Activated naive CD4-positive, alpha-beta T cell treated with anti-CD3 and anti-CD28 coated beads, Interleukin-2, amount 50 U/mL, for 24 hours (primary cell): ENCODE data around the gene BLCAP.
"Not testable (repeated sequence)": the region's sequence is repeated elsewhere in the genome, so short reads cannot be mapped to it uniquely, and the experiment has no call there.

Source experiments
- H3K27ac Mint-ChIP-seq: one replicate; pipeline ENCODE4 v1.8.0; 2021; ENCODE audit warnings: mild to moderate bottlenecking, mixed read lengths
- H3K27me3 Mint-ChIP-seq: one replicate; pipeline ENCODE4 v1.8.0; 2021; ENCODE audit warnings: mixed read lengths
- H3K36me3 Mint-ChIP-seq: one replicate; pipeline ENCODE4 v1.8.0; 2021; ENCODE audit warnings: mixed read lengths
- H3K4me1 Mint-ChIP-seq: one replicate; pipeline ENCODE4 v1.8.0; 2021; ENCODE audit warnings: mixed read lengths
- H3K4me3 Mint-ChIP-seq: one replicate; pipeline ENCODE4 v1.8.0; 2021; ENCODE audit warnings: mild to moderate bottlenecking, mixed read lengths
- H3K9me3 Mint-ChIP-seq: one replicate; pipeline ENCODE4 v1.8.0; 2021; ENCODE audit warnings: mixed read lengths

Gene BLCAP

DNA sequence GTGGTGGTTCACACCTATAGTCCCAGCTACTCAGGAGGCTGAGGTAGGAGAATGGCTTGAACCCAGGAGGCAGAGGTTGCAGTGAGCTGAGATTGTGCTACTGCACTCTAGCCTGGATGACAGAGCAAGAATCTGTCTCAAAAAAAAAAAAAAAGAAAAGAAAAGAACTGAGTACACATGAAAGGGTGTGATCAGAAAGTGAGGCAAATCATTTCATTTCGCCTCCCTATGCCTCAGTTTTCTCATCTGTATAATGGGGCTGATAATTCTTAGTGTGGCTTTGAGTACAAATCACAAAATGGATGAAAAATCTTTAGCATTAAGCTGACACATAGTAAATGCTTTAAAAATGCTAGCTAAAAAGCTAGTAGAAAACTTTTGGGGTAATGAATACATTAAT, 13.2 kb upstream of the BLCAP start:
- H3K9me3 Mint-ChIP-seq, H3K27ac Mint-ChIP-seq, H3K36me3 Mint-ChIP-seq, H3K4me1 Mint-ChIP-seq, H3K27me3 Mint-ChIP-seq, H3K4me3 Mint-ChIP-seq: not testable (repeated sequence)

DNA sequence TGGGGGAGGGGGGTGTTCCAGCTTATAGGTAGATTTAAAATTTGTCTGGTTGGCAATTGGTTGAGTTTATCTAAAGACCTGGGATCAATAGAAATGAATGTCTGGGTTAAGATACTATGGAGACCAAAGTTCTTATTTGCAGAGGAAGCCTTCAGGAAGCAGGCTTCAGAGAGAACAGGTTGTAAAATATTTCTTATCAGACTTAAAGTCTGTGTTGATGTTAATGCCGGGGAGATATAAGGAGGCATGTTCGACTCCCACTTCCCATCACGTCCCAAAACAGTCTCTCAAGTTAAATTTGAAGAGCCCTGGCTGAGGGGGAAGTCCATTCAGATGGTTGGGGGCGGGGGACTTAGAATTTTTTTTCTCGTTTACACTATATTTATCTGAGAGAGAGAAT, 12.3 kb upstream of the BLCAP start:
- Mint-ChIP-seq H3K27ac (no peak overlapping the region), H3K27me3 (peaks cover 5% of the 10 kb centered on the region), H3K4me3 (no peak overlapping the region), H3K4me1 (no peaks in the 10 kb centered on the region), H3K36me3 (no peaks in the 10 kb centered on the region), H3K9me3 (no peaks in the 10 kb centered on the region)

DNA sequence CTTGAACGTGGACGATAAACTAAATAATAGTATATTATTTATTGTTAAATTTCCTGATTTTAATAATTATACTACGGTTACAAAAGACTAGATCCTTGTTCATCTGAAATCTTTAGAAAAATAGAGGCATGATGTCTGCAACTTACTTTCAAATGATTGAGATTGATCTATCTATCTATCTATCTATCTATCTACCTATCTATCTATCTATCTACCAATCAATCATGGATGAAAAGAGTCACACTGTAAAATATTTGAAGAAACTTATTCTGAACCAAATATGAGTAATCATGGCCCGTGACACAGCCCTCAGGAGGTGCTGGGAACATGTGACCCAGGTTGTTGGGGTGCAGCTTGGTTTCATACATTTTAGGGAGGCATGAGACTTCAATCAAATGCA, 11.7 kb upstream of the BLCAP start:
- no peak overlapping the region for H3K27ac Mint-ChIP-seq
- peaks cover 4% of the 10 kb centered on the region for H3K4me1 Mint-ChIP-seq
- H3K9me3 Mint-ChIP-seq, result no peaks in the 10 kb centered on the region

DNA sequence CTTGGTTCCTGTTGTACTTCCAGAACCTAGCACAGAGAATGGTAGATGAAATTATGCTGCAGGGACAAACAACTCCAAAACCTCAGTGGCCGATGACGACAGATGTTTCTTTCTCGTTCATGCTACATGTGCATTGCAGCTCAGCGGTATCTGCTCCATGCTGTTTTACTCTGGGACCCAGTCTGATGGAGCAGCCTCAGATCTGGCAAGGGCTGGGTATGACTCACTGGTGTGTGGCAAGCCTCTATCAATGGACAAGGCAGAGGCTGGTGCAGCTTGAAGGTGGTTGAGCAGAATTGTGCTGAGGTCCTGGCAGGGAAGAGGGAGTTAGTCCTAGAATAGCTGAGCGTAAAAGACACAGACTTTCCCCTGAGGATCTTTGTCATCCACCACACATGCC, 10.3 kb upstream of the BLCAP start:
- no peaks in the 10 kb centered on the region for H3K9me3 Mint-ChIP-seq
- no peaks in the 10 kb centered on the region for H3K36me3 Mint-ChIP-seq
- peaks cover 6% of the 10 kb centered on the region for H3K27me3 Mint-ChIP-seq

More for the DNA sequence above, 11.7 kb upstream of the BLCAP start:
- Mint-ChIP-seq H3K36me3 (no peaks in the 10 kb centered on the region), H3K27me3 (peaks cover 6% of the 10 kb centered on the region), H3K4me3 (no peak overlapping the region)

DNA sequence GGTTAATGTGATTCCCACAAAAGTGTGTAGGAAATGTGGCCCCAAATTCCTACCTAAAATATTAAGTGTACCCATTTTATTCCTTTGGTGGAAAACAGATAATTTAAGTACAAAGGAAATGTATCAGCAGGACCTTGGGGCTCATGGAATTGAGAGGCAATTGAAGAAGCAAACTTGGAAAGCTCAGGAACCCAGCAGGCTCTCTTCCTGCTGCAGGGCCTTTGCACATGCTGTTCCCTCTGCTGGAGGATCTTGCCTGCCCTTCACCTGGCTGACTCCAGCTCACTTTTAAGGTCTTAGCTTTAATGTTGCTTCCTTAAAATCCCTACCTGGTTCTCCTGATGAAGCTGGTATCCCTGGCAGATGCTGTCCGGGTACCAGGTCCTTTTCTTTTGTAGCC, 9.8 kb upstream of the BLCAP start:
- H3K27ac Mint-ChIP-seq, result no peak overlapping the region
- peaks cover 5% of the 10 kb centered on the region for H3K4me1 Mint-ChIP-seq
- H3K27me3 Mint-ChIP-seq, result peaks cover 6% of the 10 kb centered on the region
- no peaks in the 10 kb centered on the region for H3K36me3 Mint-ChIP-seq
- H3K4me3 Mint-ChIP-seq, result no peak overlapping the region
- H3K9me3 Mint-ChIP-seq, result no peaks in the 10 kb centered on the region

More for the DNA sequence above, 10.3 kb upstream of the BLCAP start:
- H3K27ac Mint-ChIP-seq, result peak overlapping the region; percentile 24
- no peak overlapping the region for H3K4me3 Mint-ChIP-seq
- H3K4me1 Mint-ChIP-seq, result peaks cover 5% of the 10 kb centered on the region

DNA sequence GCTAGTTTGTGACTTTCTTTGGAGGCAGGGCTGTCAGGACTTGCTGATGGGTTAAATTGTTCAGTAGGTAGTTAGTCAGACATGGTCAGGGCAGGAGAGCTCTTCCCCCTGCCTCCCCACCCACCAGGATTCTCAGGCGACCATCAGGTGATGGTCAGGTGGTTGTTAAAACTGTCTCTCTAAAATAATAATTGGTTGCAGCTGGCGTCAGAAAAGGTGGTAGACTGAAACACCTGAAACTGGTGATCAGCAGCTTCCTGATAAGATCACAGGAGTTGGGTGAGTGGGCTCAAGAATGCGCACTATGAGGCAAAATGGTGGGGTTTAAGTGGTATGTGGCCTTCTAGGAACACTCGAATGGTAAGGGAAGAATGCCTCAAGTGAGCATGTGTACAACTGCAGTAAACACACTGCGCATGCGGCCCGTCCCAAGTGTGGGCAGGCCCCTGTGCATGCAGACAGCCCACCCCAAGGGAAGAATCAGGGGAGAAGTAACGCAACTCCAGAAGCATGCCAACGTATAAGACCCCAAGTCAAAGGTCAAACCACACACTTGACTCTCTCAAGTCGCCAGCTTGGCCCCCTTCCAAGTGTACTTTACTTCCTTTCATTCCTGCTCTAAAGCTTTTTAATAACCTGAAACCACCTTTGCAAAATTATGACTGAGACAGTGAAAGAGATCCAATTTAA, 7.9 kb upstream of the BLCAP start:
- no peaks in the 10 kb centered on the region for H3K9me3 Mint-ChIP-seq
- H3K27me3 Mint-ChIP-seq, result peaks cover 6% of the 10 kb centered on the region
- no peak overlapping the region for H3K4me3 Mint-ChIP-seq
- no peak overlapping the region for H3K27ac Mint-ChIP-seq
- peaks cover 5% of the 10 kb centered on the region for H3K4me1 Mint-ChIP-seq
- H3K36me3 Mint-ChIP-seq, result no peaks in the 10 kb centered on the region

DNA sequence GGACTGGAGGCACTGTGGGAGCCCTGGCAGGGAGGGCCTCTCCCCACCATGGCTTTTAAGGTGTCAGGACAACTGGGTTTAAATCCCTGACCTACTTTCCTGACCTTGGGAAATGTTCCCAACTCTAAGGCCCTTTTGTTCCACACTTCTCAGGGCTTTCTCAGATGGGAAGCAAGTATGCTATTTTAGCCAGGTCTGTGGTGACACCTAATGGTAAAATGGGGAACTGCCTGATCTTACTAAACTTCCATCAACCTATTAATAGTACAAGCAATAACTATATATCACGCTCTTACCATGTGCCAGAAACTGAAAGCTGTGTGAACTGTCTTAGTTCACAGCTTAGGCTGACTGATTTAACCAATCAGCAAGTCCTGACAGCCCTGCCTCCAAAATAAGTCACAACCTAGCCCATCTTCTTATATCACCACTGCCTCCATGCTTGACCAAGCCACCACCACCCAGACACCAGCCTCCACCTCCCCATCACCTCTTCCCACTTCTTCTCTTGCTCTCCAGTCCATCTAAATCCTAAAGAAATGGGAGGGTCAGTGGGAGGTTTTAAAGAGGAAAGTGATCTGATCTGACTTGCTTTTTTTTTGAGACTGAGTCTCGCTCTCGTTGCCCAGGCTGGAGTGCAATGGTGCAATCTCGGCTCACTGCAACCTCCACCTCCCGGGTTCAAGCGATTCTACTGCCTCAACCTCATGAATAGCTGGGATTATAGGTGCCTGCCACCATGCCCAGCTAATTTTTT, 6.9 kb upstream of the BLCAP start:
- no peaks in the 10 kb centered on the region for H3K36me3 Mint-ChIP-seq
- no peak overlapping the region for H3K4me3 Mint-ChIP-seq
- peaks cover 6% of the 10 kb centered on the region for H3K27me3 Mint-ChIP-seq
- H3K9me3 Mint-ChIP-seq, result no peaks in the 10 kb centered on the region
- H3K4me1 Mint-ChIP-seq, result peaks cover 5% of the 10 kb centered on the region
- H3K27ac Mint-ChIP-seq, result peak overlapping the region; percentile 1

DNA sequence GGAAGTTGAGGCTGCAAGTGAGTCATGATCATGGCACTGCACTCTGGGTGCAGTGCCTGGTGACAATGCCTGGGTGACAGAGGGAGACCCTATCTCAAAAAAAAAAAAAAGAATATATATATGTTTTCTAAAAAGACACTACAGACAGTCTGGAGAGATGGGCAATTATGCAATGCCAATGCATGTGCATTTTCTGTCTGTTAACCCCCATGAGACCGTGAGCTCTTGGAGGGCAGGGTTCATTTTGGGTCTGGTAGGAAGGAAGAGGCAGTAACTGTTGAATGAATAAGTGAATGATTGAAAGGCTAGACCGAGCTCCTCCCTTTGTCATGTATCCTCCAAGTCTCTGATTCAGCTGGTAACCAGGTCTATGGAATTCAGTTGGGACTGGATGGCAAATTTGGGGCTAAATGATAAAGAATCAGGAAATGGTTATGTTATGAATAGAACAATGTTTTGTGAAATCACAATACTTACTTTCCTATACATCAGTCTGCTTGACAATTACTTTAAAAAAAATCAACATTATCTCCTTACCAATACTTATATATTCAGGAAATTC, 5.6 kb upstream of the BLCAP start:
- H3K27ac Mint-ChIP-seq, result no peak overlapping the region
- no peak overlapping the region for H3K4me3 Mint-ChIP-seq
- peaks cover 3% of the 10 kb centered on the region for H3K36me3 Mint-ChIP-seq
- H3K4me1 Mint-ChIP-seq, result peaks cover 16% of the 10 kb centered on the region
- H3K9me3 Mint-ChIP-seq, result no peaks in the 10 kb centered on the region
- H3K27me3 Mint-ChIP-seq, result peaks cover 5% of the 10 kb centered on the region

DNA sequence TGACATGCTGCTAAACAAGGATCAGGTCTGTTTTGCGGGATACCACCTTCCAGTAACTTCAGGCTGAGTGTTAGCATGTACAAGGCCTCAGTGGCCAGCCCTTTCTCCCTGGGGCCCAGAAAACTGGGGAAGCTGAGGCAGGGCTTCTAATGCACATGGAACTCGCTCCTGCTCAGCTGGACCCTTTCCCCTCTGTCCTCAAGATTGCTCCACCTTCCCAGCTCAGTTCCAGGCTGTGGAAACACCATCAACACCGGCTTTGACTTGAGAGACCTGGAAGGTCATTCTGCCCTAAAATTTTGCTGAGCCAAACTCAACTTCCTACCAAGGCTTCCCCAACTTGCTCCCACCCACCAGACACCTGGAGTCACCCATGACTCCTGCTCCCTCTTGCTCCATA, 4.2 kb upstream of the BLCAP start:
- H3K27ac Mint-ChIP-seq, result no peak overlapping the region
- peaks cover 16% of the 10 kb centered on the region for H3K4me1 Mint-ChIP-seq
- no peaks in the 10 kb centered on the region for H3K9me3 Mint-ChIP-seq
- peaks cover 3% of the 10 kb centered on the region for H3K27me3 Mint-ChIP-seq
- H3K36me3 Mint-ChIP-seq, result peaks cover 3% of the 10 kb centered on the region
- no peak overlapping the region for H3K4me3 Mint-ChIP-seq

DNA sequence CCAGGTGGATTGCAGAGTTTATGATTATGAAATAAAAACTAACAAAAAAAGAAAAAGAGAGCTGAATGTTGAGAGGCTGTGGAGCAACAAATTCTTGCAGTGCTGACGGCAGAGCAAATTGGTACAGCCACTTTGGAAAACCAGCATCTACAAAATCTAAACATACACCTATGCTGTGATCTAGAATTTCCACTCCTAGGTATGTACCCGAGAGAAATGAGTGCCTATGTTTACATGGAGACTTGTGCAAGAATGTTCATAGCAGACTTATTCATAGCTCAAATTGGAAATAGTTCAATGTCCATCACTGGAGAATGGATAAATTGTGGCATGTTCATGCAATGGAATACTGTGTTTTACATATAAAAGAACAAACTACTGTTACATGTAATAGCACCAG, 3.0 kb upstream of the BLCAP start:
- Mint-ChIP-seq H3K4me1 (peaks cover 26% of the 10 kb centered on the region), H3K27ac (no peak overlapping the region), H3K36me3 (peaks cover 3% of the 10 kb centered on the region), H3K27me3 (peaks cover 2% of the 10 kb centered on the region), H3K4me3 (no peak overlapping the region), H3K9me3 (no peaks in the 10 kb centered on the region)

DNA sequence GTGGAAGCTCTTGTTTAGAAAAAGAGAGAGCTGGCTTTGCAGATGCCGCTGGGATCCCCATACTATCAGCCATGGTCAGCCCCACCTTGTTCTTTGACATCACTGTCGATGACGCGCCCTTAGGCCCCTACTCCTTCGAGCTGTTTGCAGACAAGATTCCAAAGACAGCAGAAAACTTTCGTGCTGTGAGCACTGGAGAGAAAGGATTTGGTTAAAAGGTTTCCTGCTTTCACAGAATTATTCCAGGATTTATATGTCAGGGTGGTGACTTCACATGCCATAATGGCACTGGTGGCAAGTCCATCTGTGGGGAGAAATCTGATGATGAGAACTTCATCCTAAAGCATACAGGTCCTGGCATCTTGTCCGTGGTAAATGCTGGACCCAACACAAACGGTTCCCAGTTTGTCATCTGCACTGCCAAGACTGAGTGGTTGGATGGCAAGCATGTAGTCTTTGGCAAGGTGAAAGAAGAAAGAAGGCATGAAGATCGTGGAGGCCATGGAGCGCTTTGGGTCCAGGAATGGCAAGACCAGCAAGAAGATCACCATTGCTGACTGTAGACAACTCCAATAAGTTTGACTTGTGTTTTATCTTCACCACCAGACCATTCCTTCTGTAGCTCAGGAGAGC, 2.4 kb upstream of the BLCAP start:
- Mint-ChIP-seq H3K9me3 (no peaks in the 10 kb centered on the region), H3K27me3 (peaks cover 2% of the 10 kb centered on the region), H3K36me3 (peaks cover 3% of the 10 kb centered on the region), H3K27ac (no peak overlapping the region), H3K4me3 (no peak overlapping the region), H3K4me1 (peaks cover 32% of the 10 kb centered on the region)

DNA sequence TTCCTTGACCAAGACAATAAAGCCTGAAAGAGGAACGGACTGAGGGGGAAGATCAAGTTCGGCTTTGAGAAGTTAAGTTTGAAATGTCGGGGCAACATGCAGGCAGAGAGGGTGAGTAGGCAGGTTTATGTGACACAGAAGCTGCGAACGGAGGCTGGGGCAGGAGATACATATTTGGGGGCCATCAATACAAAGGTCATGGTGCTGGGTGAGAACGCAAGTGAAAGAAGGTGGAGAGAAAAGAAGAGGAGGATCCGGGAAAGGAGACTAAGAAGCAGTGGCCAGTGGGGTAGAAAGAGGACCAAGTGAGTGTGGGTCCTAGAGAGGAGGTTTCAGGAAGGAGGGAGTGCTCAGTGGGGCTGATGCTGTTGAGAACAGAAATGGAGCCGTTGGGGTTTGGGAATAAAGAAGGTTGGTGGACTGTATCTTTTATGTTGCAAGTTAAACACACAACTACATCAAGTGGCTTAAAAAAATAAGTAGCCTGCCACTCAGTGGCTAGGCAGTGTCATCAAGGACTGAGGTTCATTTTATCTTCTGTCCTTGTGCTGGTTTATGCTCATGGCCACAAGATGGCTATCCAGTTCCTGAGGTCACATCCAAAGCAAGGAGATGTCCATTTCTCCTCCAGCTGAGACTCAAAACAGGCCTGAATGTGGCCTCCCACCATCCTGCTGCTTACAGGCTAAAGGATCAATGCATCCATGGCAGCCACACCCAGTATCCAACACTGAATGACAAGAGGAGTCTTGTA, 1.7 kb upstream of the BLCAP start:
- H3K4me3 Mint-ChIP-seq, result peak overlapping the region; percentile 90
- peaks cover 3% of the 10 kb centered on the region for H3K36me3 Mint-ChIP-seq
- no peaks in the 10 kb centered on the region for H3K27me3 Mint-ChIP-seq
- peak overlapping the region; percentile 75 for H3K27ac Mint-ChIP-seq
- peaks cover 35% of the 10 kb centered on the region for H3K4me1 Mint-ChIP-seq
- no peaks in the 10 kb centered on the region for H3K9me3 Mint-ChIP-seq

DNA sequence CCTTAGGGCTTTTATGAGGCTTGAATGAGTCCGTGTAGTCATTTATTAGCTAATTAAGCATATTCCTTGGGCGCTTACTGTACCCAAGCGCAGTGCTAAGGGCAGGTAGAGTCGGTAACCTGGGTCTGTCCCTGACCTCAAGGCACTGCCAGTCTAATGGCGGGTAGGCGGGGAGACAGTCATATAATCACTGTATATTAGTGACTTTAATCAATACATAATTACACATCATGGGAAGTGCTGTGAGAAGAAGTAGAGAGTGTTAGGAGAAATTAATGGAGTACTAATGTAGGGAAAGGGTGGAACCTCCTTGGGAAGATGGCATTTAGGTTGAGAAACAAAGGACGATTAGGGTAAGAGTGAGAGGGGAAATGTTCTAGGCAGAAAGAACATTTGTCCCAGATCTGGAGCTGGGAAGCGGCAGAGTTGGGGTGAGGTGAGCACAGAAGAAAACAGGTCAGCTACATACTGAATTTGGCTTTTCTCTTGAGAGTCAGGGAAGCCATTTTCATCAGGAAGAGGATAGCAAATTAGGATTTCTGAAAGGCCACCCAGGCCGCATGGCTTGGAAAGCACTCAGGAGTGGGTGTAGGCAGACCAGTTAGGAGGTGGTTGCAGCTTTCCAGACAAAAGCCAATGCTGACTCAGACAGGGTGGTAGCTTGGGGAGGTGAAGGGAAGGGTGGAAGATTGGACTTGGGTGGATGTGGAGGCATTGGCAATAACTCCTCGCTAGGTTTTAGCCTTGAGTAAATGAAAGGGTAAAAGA, 954 bp upstream of the BLCAP start:
- peak overlapping the region; percentile 100 for H3K27ac Mint-ChIP-seq
- peaks cover 40% of the 10 kb centered on the region for H3K4me1 Mint-ChIP-seq
- peak overlapping the region; percentile 90 for H3K4me3 Mint-ChIP-seq
- H3K9me3 Mint-ChIP-seq, result no peaks in the 10 kb centered on the region
- no peaks in the 10 kb centered on the region for H3K27me3 Mint-ChIP-seq
- H3K36me3 Mint-ChIP-seq, result peaks cover 3% of the 10 kb centered on the region

DNA sequence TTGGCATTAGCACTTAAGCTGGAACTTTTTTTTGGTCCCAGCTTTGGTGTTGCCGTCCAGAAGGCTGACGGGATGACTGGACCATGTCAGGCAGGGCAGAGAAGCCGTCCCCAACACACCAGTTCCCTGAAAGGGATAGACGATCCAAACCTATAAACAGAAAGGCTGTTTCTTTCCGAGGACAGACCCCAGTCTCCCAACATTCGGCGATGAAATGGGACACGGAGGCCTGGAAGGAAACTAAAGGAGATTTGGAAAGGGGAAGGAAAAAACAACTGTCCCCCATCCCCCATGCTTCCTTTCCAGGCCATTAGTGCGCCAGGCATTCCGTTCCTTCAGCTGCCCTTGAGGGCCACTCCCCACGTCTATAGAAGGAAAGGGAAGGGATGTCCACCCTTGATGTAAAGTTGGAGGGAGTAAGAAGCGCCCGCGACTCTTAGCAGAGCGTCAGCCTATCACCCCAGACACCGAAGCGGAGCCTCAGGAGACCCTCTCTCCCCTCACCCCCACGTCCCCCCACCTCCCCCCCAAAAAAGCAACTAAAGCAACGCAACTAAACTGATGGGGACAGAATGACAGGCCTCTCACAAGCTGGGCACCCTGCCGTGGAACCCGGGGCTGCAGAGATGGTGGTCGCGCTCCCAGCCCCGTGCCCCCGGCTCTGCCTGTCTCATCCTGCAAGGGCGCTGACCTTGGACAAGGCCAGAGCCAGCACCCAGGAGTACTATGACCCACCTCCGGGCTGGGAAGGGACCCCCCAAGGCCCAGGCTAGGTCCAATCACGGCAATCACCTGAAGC, 638 bp downstream of the BLCAP start:
- H3K27me3 Mint-ChIP-seq, result no peaks in the 10 kb centered on the region
- peak overlapping the region; percentile 90 for H3K4me3 Mint-ChIP-seq
- H3K9me3 Mint-ChIP-seq, result no peaks in the 10 kb centered on the region
- peaks cover 3% of the 10 kb centered on the region for H3K36me3 Mint-ChIP-seq
- peak overlapping the region; percentile 100 for H3K27ac Mint-ChIP-seq
- H3K4me1 Mint-ChIP-seq, result peaks cover 47% of the 10 kb centered on the region
